Adipocyte (in vitro differentiated cells): ENCODE data around the gene HSFX3.
"Not testable (repeated sequence)": the region's sequence is repeated elsewhere in the genome, so short reads cannot be mapped to it uniquely, and the experiment has no call there.

Experiments used
- DNase-seq: peaks from one replicate; pipeline ENCODE4 v3.0.0-alpha.2; 2015; ENCODE audit warnings: low read depth
- H3K27me3 ChIP-seq: replicated peaks from 2 replicates; pipeline ENCODE4 v1.7.0; 2013; ENCODE audit warnings: mild to moderate bottlenecking, low read length, moderate library complexity; ENCODE audit not compliant: control insufficient read depth, insufficient read depth
- H3K36me3 ChIP-seq: 2 replicates; pipeline ENCODE4 v1.7.0; 2013; ENCODE audit warnings: low read length, mild to moderate bottlenecking, moderate library complexity; ENCODE audit not compliant: control insufficient read depth, insufficient read depth, severe bottlenecking
- H3K4me1 ChIP-seq: 2 replicates; pipeline ENCODE4 v1.7.0; 2013; ENCODE audit warnings: mild to moderate bottlenecking, low read length, moderate library complexity; ENCODE audit not compliant: control insufficient read depth, insufficient read depth
- H3K4me3 ChIP-seq: 2 replicates; pipeline ENCODE4 v1.7.0; 2013; ENCODE audit warnings: mild to moderate bottlenecking, low read length, moderate library complexity
- H3K9ac ChIP-seq: 2 replicates; pipeline ENCODE4 v1.7.0; 2013; ENCODE audit warnings: mild to moderate bottlenecking, low read length, moderate library complexity
- H3K9me3 ChIP-seq: 2 replicates; pipeline ENCODE4 v1.7.0; 2013; ENCODE audit warnings: mild to moderate bottlenecking, low read length, moderate library complexity; ENCODE audit not compliant: control insufficient read depth

The HSFX3 gene

GRCh38 chrX:149527705-149528104, 22.0 kb downstream of the HSFX3 start:
- H3K4me1 ChIP-seq, result no peaks in the 10 kb centered on the region
- DNase-seq, result peak; percentile 52
- peaks cover 6% of the 10 kb centered on the region for H3K27me3 ChIP-seq
- H3K9ac ChIP-seq, result no peak overlapping the region
- H3K4me3 ChIP-seq, result no peak overlapping the region
- H3K36me3 ChIP-seq, result no peaks in the 10 kb centered on the region
- no peaks in the 10 kb centered on the region for H3K9me3 ChIP-seq

- H3K9ac ChIP-seq, DNase-seq, H3K36me3 ChIP-seq, H3K27me3 ChIP-seq, H3K4me3 ChIP-seq, H3K4me1 ChIP-seq, H3K9me3 ChIP-seq: not testable (repeated sequence)
These were observed 23.2 kb downstream of the HSFX3 start for GRCh38 chrX:149526318-149527033.

- H3K4me1 ChIP-seq, H3K4me3 ChIP-seq, DNase-seq, H3K9ac ChIP-seq, H3K9me3 ChIP-seq, H3K27me3 ChIP-seq, H3K36me3 ChIP-seq: not testable (repeated sequence)
These were observed 23.8 kb downstream of the HSFX3 start for GRCh38 chrX:149525903-149526302.

GRCh38 chrX:149525389-149525788, 24.3 kb downstream of the HSFX3 start:
- not testable (repeated sequence) for H3K9me3 ChIP-seq, H3K9ac ChIP-seq, H3K36me3 ChIP-seq, H3K4me3 ChIP-seq, H3K27me3 ChIP-seq, H3K4me1 ChIP-seq
- DNase-seq, result peak; percentile 45

GRCh38 chrX:149522916-149523315, 26.8 kb downstream of the HSFX3 start:
- no peak overlapping the region for H3K9ac ChIP-seq
- peaks cover 9% of the 10 kb centered on the region for H3K27me3 ChIP-seq
- H3K4me1 ChIP-seq, result peaks cover 3% of the 10 kb centered on the region
- H3K4me3 ChIP-seq, result no peak overlapping the region
- H3K9me3 ChIP-seq, result no peaks in the 10 kb centered on the region
- H3K36me3 ChIP-seq, result no peaks in the 10 kb centered on the region
- no peak for DNase-seq

GRCh38 chrX:149521438-149521837, 28.3 kb downstream of the HSFX3 start:
- no peak for DNase-seq
- H3K9ac ChIP-seq, result no peak overlapping the region
- peaks cover 5% of the 10 kb centered on the region for H3K9me3 ChIP-seq
- no peaks in the 10 kb centered on the region for H3K36me3 ChIP-seq
- peaks cover 3% of the 10 kb centered on the region for H3K4me1 ChIP-seq
- peaks cover 14% of the 10 kb centered on the region for H3K27me3 ChIP-seq
- H3K4me3 ChIP-seq, result no peak overlapping the region

- H3K36me3 ChIP-seq, H3K9ac ChIP-seq, H3K4me3 ChIP-seq, H3K9me3 ChIP-seq, H3K4me1 ChIP-seq, DNase-seq: not testable (repeated sequence)
- peaks cover 19% of the 10 kb centered on the region for H3K27me3 ChIP-seq
These were observed 29.0 kb downstream of the HSFX3 start for GRCh38 chrX:149520636-149521277.

- Histone ChIP-seq H3K27me3 (peaks cover 26% of the 10 kb centered on the region), H3K4me1 (peaks cover 3% of the 10 kb centered on the region), H3K9ac (no peak overlapping the region), H3K9me3 (peaks cover 5% of the 10 kb centered on the region), H3K36me3 (no peaks in the 10 kb centered on the region), H3K4me3 (no peak overlapping the region)
- no peak for DNase-seq
These were observed 31.5 kb downstream of the HSFX3 start for GRCh38 chrX:149518236-149518635.

GRCh38 chrX:149517308-149517707, 32.4 kb downstream of the HSFX3 start:
- H3K9me3 ChIP-seq, result peaks cover 5% of the 10 kb centered on the region
- peaks cover 22% of the 10 kb centered on the region for H3K27me3 ChIP-seq
- no peak overlapping the region for H3K9ac ChIP-seq
- peaks cover 3% of the 10 kb centered on the region for H3K4me1 ChIP-seq
- no peak for DNase-seq
- no peaks in the 10 kb centered on the region for H3K36me3 ChIP-seq
- H3K4me3 ChIP-seq, result no peak overlapping the region

GRCh38 chrX:149516604-149517003, 33.1 kb downstream of the HSFX3 start:
- H3K4me1 ChIP-seq, result peaks cover 3% of the 10 kb centered on the region

GRCh38 chrX:149515954-149516602, 33.6 kb downstream of the HSFX3 start:
- H3K27me3 ChIP-seq, result peaks cover 21% of the 10 kb centered on the region
- no peak overlapping the region for H3K4me3 ChIP-seq
- DNase-seq, result no peak
- no peak overlapping the region for H3K9ac ChIP-seq
- H3K36me3 ChIP-seq, result no peaks in the 10 kb centered on the region
- peaks cover 3% of the 10 kb centered on the region for H3K4me1 ChIP-seq
- peaks cover 5% of the 10 kb centered on the region for H3K9me3 ChIP-seq

More at GRCh38 chrX:149516604-149517003, 33.1 kb downstream of the HSFX3 start:
- peaks cover 5% of the 10 kb centered on the region for H3K9me3 ChIP-seq
- H3K27me3 ChIP-seq, result peaks cover 22% of the 10 kb centered on the region
- no peak for DNase-seq
- no peak overlapping the region for H3K9ac ChIP-seq
- no peak overlapping the region for H3K4me3 ChIP-seq
- no peaks in the 10 kb centered on the region for H3K36me3 ChIP-seq
